ENCODE measurements around the gene FBXO21.
"Not testable (repeated sequence)": the region's sequence is repeated elsewhere in the genome, so short reads cannot be mapped to it uniquely, and the experiment has no call there.

The FBXO21 gene

GRCh38 chr12:117226505-117226904 is 36.2 kb upstream of the FBXO21 start:
- no peak overlapping the region for H3K27ac ChIP-seq
- TF ChIP-seq, protein P1, sequence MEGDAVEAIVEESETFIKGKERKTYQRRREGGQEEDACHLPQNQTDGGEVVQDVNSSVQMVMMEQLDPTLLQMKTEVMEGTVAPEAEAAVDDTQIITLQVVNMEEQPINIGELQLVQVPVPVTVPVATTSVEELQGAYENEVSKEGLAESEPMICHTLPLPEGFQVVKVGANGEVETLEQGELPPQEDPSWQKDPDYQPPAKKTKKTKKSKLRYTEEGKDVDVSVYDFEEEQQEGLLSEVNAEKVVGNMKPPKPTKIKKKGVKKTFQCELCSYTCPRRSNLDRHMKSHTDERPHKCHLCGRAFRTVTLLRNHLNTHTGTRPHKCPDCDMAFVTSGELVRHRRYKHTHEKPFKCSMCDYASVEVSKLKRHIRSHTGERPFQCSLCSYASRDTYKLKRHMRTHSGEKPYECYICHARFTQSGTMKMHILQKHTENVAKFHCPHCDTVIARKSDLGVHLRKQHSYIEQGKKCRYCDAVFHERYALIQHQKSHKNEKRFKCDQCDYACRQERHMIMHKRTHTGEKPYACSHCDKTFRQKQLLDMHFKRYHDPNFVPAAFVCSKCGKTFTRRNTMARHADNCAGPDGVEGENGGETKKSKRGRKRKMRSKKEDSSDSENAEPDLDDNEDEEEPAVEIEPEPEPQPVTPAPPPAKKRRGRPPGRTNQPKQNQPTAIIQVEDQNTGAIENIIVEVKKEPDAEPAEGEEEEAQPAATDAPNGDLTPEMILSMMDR (IDR thresholded peaks at IDR 0.05): no peak
- TF ChIP-seq ZFX (IDR thresholded peaks at IDR 0.05; ENCODE audit: borderline replicate concordance): no peak

DNA sequence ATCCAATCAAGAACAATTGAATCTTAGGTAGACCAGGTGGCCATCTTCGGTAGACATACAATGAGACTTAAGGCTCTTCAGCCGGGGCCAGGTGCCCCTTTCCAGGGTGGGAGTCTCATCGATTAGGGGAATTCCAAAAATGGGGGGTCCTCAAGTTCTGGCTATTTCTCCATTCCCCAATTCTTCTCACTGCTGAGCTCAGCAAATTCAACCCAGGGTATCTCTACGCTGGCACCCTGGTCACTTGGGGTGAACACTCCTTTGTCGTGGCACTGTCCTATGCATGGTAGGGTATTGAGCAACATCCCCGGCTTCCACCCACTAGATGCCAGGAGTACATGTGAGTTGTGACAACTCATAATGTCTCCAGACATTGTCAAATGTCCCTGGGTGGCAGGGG is 34.9 kb upstream of the FBXO21 start:
- TF ChIP-seq, protein P1 (IDR thresholded peaks at IDR 0.05): no peak
- TF ChIP-seq ZFX (IDR thresholded peaks at IDR 0.05; ENCODE audit: borderline replicate concordance): no peak
- no peak overlapping the region for H3K27ac ChIP-seq

DNA sequence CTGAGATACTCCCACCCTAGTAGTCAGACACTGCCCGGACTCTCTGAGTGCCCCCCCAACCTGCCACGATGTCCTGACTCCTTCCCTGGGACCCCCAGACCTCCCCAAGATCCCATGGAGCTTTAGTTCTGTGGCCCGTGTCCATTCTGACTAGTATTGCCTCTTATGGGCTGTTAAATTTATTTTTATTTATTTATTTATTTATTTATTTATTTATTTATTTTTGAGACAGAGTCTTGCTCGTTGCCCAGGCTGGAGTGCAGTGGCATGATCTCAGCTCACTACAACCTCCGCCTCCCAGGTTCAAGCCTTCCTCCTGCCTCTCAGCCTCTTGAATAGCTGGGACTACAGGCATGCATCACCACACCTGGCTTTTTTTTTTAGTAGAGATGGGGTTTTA is 30.7 kb upstream of the FBXO21 start:
- H3K27ac ChIP-seq: not testable (repeated sequence)

DNA sequence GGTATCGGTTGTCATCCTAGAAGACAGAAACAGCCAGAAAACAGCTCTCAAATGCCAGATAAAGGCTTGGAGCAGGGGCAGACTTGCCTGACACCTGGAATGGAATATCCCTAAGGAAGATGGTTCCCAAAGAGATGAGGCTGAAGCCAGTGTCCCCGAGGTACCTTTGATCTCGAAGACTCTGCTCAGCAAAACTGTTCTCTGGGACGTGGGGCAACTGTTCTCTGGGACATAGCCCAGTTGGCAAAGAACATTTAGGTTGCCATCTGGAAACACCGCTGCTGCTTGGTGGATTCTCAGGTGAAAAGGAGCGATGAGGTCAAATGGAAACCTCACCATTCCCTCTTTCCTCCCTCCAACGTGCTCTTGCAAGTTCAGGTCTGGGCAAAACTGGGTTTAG is 27.9 kb upstream of the FBXO21 start:
- TF ChIP-seq, protein P1 (IDR thresholded peaks at IDR 0.05): no peak
- TF ChIP-seq ZFX (IDR thresholded peaks at IDR 0.05; ENCODE audit: borderline replicate concordance): no peak
- no peak overlapping the region for H3K27ac ChIP-seq

- no peak overlapping the region for H3K27ac ChIP-seq
- TF ChIP-seq ZFX (IDR thresholded peaks at IDR 0.05; ENCODE audit: borderline replicate concordance): no peak
- TF ChIP-seq, protein P1 (IDR thresholded peaks at IDR 0.05): no peak
Observed at GRCh38 chr12:117216686-117217085, 26.4 kb upstream of the FBXO21 start.

GRCh38 chr12:117214797-117215196 is 24.5 kb upstream of the FBXO21 start:
- TF ChIP-seq, protein P1 (IDR thresholded peaks at IDR 0.05): no peak
- TF ChIP-seq ZFX (IDR thresholded peaks at IDR 0.05; ENCODE audit: borderline replicate concordance): no peak
- H3K27ac ChIP-seq: no peak overlapping the region

- H3K27ac ChIP-seq: no peak overlapping the region
- TF ChIP-seq, protein P1 (IDR thresholded peaks at IDR 0.05): no peak
- TF ChIP-seq ZFX (IDR thresholded peaks at IDR 0.05; ENCODE audit: borderline replicate concordance): no peak
Observed at GRCh38 chr12:117213295-117213808, 23.1 kb upstream of the FBXO21 start.

DNA sequence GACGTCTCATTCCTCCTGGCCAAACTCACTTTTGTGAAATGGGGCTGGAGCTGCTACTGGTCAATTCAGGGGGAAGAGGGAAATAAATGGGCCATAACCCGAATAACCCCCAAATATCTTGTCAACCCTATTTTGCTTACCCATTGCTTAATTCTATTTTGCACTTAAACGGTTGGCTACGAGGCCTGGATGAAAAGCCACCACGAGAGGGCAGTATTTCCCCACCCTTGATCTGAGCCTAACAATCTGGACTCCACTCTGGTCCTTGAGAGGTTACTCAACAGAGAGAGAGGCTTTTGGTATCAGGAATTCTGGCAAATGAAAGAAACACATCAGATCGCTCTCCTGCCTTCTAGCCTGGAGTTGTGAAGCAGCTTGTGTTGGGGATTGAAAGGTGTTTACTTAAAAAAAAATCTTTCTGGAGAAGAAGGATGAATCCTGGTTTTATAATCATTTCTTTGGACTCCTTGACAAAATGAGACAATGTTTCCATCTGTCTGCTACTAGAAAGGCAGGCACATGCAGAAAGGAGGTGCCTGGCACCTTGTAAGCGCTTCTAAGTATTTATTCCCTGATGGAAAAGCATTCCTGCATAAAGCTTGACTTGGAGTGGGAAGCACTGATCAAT is 22.4 kb upstream of the FBXO21 start:
- H3K27ac ChIP-seq: no peak overlapping the region
- TF ChIP-seq, protein P1 (IDR thresholded peaks at IDR 0.05): peak; percentile 98
- no peak for TF ChIP-seq ZFX (IDR thresholded peaks at IDR 0.05; ENCODE audit: borderline replicate concordance)

Data from 22Rv1 (cell line).